Activated CD4-positive, alpha-beta T cell treated with anti-CD3 and anti-CD28 coated beads, Interleukin-2, amount 50 U/mL, for 1 hour (primary cell): Measurements from ENCODE around the gene TRIM28.
"Not testable (repeated sequence)": the region's sequence is repeated elsewhere in the genome, so short reads cannot be mapped to it uniquely, and the experiment has no call there.

ENCODE experiments used
- DNase-seq: peaks from one replicate; pipeline ENCODE4 v3.0.0-alpha.2; 2020

TRIM28 gene

DNA sequence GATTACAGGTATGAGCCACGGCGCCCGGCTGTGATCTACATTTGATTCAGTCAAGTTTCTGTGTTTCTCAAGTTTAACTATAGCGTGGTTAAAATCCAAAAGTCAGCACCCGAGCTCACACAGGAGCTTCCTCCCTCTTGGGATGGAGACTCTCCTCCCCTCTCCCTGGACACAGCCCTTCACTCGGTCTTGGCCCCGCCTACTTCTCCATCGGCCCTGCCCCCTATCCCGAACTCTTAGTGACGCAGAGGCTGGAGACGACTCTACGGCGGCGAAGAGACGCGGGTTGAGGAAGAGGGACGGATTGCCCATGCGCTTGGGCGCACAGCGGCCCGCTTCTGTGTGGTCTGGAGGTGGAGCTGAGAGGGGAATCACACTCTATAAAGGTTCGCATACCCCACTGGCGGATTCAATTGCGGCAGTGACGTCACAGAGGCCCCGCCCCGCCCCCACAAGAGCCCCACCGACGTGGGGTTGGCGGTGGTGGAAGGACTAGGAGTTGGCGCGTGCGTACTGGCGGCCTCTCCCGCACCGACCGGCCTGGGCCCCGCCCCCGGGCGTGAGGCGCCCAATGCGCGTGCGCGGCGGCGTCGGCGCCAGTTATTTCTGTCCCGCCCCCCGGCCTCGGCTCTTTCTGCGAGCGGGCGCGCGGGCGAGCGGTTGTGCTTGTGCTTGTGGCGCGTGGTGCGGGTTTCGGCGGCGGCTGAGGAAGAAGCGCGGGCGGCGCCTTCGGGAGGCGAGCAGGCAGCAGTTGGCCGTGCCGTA is at the start of gene TRIM28:
TRIM28 (plus strand) TSS at position 239 of the 765 bp plus-strand sequence. CDS start 694 bp downstream, outside the sequence.
- DNase-seq: peak; percentile 100

DNA sequence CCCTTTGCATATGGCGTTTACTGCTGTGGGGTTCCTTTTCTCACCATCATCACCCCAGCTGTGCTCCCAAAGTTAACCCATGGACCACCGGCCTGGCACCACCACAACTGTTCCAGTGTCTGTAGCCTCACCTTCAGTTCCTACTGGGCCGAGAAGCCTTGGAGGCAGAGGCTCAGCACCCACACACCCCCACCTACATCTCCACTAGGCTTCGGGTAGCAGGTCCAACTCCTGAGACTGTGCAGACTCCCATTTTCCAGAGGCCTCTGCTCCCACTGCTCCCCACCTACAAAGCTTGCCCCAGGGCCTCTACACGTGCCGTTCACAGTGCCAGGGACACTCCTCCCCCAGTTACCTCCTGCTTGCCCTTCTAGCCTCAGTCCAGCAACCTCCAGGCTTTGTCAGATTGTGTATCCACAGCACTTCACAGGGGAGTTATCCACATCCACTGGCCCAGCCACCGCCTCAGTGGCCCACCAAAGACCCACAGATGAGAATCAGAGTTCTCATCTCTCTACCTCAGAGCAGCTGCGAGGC is 46.2 kb upstream of the TRIM28 start:
- no peak for DNase-seq

DNA sequence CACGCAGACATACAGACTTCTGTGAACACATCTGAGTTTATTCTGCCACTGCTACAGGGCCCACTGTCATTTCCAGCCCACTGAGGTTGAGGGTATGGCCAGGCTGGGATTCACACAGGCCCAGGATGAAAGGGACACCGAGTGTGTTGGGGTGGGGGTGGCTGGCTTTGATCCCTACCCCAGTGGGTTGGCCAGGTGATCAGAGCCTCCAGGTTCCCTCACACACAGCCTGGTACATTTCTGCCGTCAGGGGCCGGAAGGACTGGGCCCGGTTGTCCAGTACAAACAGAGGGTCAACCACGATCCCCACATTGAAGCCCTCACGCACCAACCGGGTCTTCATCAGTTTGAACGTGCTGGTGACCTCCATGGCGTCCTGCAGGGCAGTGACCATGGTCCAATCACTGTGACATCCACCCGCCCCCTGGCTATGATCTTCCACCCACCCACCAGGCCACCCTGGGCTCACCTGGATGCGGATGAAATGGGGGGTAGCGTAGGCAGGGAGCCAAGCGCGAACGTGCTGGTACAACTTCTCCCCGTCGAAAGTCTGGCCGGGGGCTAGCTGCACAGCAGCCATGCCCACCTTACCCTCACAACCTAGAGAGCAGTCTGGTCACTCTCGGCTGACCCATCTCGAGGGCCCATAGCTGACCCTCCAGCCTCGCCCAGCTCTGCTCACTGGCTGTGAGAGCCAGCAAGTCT is 45.4 kb upstream of the TRIM28 start:
- DNase-seq: no peak

DNA sequence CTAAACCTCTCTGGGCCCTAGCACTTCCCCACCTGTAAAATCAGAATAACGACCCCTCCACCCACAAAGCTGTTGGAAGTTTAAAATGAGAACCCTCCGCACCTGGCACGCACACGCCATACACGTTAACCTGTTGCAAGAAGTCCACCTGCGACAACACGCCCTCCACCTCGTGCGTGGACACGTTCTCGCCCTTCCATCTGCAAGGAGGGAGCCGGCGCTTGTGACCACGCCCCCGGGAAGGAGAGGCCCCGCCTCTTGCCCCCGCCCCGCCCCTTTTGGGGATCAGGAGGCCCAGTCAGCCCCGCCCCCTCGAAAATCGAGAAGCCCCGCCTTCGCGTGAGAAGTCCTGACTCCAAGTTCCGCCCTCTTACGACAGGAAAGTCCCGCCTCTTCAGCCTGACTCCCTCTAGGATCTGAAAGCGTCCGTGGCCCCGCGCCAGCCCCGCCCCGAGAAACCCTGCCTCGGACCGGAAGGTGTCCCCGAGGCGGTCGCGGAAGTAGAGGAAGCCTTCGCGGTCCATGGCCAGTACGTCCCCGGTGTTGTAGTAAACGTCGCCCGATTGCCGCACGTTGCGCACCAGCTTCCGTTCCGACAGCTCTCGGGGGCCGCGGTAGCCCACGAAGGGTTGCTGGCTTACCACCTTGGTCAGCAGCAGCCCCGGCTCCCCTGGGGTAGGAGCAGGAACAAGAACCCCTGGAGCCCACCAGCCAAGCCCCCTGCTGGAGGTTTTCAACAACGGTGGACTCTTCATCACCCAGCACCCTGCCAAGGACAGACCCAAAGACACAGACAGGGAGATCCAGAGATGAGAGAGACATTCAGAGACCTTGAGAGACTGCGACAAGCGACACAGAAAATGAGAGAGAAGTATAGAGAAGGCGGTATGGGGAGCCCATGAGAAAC is 44.6 kb upstream of the TRIM28 start:
- peak; percentile 90 for DNase-seq

DNA sequence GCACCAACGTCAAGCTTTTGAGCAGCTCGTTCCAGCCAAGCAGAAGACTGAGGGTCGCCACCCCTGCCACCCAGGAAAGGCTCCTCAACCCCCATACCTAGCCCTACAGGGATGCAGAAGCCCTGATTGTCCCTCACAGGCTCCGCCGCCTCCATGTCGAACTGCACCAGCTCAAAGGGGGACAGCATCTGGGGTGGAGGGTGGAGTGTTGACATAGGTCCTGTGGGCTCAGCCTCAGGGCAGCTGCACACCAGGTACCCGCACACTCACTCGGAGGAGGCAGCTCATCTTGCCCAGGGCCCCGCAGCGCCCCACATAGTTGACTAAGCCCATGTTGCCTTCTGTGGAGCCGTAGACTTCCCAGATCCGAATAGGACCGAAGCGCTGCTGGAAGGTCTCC is 43.6 kb upstream of the TRIM28 start:
- no peak for DNase-seq

DNA sequence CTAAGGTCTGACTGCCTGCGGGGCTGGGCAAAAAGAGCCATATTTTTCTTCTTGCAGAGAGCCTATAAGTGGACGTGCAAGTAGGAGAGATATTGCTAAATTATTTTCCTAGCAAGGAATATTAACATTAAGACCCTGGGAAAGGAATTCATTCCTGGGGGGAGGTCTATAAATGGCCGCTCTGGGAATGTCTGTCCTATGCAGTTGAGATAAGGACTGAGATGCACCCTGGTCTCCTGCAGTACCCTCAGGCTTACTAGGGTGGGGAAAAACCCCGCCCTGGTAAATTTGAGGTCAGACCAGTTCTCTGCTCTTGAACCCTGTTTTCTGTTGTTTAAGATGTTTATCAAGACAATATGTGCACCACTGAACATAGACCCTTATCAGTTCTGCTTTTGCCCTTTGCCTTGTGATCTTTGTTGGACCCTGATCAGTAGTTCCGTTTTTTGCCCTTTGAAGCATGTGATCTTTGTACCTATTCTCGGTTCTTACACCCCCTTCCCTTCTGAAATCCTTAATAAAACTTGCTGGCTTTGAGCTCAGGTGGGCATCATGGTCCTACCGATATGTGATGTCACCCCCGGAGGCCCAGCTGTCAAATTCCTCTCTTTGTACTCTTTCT is 36.2 kb upstream of the TRIM28 start:
- DNase-seq: not testable (repeated sequence)

DNA sequence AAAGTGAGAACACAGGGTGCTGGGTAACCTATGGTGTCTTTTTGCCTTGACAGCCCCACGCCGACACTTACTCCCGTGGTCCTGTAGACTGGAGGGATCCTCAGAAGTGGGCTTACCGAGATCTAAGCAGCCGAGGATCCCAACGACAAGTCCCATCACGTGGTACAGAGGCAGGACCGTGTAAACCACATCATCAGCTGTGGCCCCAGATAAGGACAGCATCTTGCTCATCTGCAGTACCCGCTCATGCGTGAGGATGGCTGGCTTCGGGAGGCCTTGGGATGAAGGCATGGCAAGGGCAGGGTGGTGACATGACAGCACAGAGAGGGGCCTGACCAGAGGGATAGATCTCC is 34.2 kb upstream of the TRIM28 start:
- DNase-seq: no peak

DNA sequence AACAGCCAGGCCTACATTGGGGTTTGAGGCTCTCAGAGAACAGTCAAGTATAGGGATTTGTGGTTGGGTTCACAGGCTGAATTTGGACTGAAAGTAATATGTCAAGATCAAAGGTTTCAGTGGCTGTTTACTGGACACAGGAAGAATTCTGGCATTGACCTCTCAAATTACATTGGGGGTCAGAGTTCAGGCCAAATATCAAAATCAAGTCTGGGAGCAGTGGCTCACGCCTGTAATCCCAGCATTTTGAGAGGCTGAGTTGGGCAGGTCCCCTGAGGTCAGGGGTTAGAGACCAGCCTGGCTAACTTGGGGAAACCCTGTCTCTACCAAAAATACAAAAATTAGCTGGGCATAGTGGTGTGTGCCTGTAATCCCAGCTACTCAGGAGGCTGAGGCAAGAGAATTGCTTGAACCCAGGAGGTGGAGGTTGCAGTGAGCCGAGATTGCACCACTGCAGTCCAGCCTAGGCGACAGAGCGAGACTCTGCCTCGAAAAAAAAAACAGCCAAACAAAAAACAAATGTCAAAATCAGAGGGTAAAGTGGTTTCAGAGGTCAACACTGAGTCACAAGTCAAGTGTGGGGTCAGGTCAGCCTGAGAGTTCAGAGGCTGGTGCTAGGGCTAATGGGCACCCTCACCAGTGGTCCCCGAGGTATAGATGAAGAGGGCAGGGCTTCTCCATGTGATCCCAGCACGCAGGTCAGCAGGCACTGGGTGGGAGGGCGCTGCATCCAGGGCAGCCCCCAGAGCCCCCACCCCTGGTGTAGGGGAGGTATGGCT is 33.6 kb upstream of the TRIM28 start:
- no peak for DNase-seq

DNA sequence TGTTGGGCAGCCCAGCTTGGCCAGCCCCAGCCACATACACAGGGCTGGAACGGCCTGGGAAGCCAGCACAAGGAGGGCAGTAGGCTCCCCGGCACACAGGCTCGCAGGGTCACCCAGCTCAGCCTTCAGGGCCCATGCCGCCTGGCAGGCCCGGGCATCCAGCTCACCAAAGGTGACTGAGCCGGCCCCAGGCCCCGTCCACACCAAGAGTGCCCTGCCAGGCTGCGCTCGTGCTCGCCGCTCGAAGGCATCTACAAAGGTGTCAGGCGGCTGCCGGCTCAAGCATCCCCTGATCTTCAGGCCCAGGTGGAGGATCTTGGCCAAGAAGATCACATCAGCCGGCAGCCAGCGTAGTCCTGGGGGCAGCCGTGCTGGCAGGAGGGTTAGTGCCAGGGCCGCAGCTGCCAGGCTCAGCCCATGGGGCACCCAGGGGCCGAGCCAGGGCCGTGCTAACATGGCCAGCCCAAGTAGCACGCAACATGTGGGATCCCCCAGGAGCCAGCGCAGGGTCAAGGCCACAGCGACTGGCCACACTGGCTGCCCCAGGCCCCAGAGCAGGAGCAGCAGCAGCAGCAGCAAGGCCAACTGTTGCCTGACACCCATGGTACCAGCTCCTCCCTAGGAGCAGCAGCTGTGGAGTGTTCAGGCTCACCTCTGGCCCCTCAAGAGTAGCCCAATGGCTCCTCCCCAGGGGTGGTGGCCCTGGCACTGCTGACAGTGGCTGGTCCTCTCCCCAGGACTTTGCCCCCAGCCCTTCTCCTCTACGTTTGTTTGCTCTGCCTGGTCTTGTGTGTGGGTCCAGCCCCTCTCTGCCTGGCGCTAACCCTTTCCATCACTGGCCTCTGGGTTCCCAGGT is 32.3 kb upstream of the TRIM28 start, which contains the start of gene SLC27A5:
SLC27A5 (minus strand) TSS at position 640 of the 856 bp plus-strand sequence; CDS start at position 603, 37 bp downstream.
- no peak for DNase-seq

DNA sequence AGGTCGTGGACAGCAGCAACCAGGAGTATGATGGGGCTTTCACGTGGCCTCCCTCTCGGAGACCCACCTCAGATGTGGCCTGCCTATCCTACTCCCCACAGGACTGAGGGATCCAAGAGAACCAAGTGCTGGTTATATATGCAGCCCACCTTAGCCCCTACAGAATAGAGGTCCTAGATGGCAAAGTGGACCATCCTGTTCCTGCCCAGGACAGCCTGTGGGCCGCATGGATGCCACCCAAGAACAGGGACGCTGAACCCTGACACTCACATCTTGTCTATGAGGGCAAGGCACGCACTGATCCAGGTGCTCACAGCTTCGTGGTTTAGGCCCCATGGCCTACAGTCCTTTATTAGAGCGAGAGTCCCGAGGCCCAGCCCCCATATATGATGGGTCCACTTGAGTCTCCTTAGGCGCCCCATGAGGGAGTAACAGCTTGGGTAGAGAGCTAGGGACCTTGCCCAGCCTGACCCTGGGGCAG is 30.6 kb upstream of the TRIM28 start:
- no peak for DNase-seq

DNA sequence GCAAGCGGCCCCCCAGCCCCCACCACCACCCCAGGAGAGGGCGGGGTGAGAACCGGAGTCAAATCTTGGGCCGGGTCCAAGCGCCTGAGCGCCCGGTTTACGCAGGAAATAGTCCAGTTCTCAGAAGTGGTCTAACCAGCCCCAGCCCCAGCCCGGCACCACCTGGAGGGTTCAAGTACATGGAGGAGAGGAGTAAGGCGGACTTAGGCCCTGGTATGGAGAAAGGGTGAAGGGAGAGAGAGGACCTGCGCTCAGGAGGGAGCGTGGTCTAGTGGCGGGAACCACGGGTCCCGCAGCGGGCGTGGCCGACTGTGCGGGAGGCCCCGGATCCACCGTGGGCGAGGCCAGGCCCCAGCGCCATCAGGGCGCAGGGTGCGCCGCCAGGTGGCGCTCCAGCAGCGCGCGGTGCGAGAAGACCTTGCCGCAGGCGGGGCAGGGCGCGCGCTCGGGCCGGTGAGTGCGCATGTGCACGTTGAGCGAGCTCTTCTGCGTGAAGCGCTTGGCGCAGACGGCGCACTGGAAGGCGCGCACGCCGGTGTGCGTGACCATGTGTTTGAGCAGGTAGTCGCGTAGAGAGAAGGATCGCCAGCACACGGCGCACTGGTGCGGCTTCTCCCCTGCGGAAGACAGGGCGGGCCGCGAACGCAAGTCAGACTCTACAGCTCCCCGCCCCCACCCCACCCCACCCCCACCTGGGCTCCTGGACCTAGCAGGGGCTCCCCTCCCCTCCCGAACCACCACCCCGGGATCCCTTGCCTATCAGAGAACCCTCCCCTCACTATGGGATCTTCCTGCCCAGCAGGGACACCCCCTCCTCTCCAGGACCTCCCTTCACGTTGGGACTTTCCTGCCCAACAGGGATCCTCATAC is 29.9 kb upstream of the TRIM28 start:
- DNase-seq: peak; percentile 93

DNA sequence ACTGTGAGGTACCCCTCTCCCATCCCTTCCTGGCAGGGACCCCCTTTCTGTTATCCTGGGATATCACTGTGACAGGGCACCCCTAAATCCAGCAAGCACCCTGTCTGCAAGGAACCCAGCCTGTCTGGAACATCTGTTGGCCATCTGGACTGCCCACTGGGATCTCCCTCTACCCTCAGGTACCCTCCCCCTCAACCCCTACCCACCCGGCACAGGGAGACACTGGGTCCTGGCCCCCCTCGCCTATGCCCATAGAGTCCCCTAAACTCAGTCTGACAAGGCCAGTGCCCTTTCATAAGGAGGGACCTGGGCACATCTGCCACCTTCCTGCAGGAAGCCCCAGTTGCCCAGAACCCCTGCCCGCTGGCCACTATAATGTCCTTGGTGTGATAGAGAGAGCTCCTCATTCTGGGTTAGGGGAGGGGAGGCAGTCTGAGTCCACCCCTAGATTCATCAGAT is 29.3 kb upstream of the TRIM28 start:
- DNase-seq: no peak

DNA sequence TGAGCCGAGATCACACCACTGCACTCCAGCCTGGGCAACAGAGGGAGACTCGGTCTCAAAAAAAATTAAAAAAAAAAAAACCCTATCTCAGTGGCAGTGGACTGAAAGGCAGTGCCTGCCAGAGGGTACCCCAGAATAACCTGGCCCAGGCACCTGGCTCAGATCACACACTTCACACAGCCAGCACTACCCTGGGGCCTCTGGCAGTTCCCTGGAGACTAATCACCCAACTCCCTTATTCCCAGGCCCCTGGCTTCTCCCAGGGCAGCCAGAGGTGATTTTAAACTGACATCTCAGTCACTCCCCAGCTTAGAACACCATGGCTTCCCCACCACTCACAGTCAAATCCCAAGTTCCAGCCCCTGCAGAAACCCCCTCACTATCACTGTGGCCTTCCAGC is 28.6 kb upstream of the TRIM28 start:
- DNase-seq: no peak

DNA sequence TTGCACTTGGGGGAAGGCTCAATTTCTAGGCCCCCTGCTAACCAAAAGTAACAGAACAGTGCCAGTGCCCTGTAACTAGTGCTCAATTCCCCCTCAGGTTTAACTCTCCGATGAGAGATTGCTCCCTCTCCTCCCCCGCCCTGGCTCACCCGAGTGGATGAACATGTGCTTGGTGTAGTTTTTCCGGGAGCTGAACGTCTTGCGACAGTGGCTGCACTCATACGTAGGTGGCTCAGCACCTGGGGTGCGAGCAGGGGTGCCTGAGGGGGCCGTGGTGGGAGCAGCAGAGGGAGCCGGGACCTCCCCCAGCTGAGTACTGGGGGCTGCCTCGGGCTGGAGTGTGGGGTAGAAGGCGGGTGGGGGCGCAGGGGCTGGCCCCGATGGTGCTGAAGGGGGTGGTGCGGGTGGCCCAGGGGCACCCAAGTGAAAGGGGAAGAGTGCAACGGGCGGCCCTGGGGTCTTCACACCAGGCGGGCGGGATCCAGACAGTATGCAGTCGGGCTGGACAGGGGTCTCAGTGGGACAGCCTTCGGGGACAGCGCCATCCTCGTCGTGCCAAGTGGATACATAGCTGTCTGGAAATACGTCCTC is 27.5 kb upstream of the TRIM28 start:
- no peak for DNase-seq

DNA sequence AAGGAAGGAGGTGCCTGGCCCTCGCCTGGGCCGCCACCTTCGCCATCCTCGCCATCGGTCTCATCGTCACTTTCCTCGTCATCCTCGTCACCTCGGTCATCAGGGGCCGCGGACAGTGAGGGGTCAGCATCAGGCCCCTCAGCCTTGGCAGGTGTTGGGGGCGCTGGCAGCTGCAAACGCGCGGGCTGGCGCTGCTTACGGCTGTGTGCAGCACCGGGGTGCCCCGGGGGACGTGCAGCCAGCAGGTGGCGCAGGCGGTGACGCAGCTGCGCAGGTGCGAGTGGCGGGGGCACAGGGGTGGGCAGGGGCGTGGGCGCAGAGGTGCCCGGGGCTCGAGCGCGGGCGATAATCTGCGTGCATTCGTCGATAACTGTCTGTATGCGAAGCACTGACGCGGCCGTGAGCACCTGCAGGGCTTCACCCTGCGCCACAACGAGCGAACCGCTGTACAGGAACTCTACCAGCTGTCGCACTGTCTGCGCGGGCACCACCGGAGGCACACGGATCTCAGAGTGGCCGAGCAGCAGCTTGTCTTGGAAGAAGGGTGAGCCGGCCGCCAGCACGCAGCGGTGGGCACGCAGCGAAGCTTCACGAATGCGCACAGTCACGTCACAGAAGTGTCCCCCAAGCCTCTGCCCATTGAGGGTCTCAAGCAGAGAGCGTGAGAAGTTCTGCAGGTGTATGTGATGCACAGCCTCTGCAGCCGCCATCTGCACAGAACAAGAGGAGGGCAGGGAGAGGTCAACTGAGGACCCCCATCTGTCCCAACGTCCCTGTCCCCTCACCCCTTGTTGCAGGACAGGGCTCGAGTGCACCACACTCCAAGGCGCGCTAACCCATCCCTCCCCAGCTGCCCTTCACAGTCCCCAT is 26.7 kb upstream of the TRIM28 start:
- no peak for DNase-seq

DNA sequence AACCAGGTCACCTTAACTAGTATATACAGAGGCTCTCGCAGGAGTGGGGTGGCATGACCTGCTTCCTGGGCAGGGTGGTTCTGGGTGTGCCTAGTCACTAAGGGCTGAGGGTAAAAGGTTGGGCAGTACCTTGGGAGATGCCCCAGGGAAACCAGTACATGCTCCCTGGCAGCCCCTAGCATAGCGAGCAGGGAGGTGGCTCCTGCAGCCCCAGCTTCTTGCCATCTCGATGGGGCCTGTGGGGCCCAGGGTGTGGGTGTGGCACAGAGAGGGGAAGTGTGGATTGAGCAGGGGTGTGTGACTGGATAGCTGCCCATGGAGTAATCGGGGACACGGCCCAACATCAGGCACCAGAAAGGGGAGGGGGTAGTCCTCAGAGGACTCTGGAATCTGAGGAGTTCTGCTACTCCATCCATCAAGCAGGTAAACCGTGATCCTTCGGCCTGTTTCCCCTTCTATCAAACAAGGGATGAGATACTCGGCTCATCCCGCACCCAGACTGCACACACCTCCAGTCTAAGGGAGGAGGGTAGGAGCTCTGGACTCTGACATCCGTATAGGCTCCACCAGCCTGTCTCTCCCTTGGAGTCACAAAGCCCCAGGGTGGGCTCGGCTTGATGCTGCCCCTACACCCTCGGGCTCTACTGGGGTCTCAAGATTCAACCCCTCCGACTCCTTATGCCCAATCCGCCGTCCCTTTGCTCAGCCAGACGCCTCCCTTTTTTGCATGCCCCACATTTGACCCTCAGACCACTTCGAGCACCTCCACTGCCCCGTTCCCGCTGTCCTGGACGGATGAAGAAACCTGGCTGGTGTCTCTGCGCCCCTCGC is 25.4 kb upstream of the TRIM28 start:
- no peak for DNase-seq

DNA sequence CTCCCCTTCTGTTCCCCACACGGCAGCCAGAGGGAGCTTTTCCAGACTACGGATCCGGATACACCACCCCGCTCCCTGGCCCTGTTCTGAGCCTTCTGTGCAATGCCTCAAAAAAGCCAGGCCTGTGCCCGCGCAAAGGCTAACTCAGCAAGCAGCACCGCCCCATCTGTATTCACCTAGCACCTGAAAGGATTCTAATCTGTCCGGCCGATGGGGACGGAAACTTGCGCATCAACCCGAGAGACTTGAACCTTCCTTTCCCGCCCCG is 24.8 kb upstream of the TRIM28 start:
- DNase-seq: peak; percentile 47
